GM21619 (cell line): Measurements from ENCODE around the gene LRRC61.
"Not testable (repeated sequence)": the region's sequence is repeated elsewhere in the genome, so short reads cannot be mapped to it uniquely, and the experiment has no call there.

Experiments used
- ATAC-seq: cut with Tn5 transposase; IDR thresholded peaks from one replicate; pipeline ENCODE4 v1.9.1; 2021; ENCODE audit not compliant: unreplicated experiment

The LRRC61 gene

GRCh38 chr7:150322833-150323681 lies at the start of gene LRRC61, which contains the start of gene ACTR3C:
LRRC61 (plus strand) TSS chr7:150323355; CDS start chr7:150336862, 13,507 bp downstream.
ACTR3C (minus strand) TSS chr7:150323545; CDS start chr7:150295296, 28,249 bp downstream.
- ATAC-seq: peak; percentile 57

GRCh38 chr7:150276132-150276695 lies 46.9 kb upstream of the LRRC61 start:
- not testable (repeated sequence) for ATAC-seq

- ATAC-seq: not testable (repeated sequence)
These were observed 44.8 kb upstream of the LRRC61 start for GRCh38 chr7:150278383-150278782.

- ATAC-seq: not testable (repeated sequence)
These were observed 41.3 kb upstream of the LRRC61 start for GRCh38 chr7:150281681-150282403.

- ATAC-seq: not testable (repeated sequence)
These were observed 40.0 kb upstream of the LRRC61 start for GRCh38 chr7:150283111-150283510.

GRCh38 chr7:150283608-150284007 lies 39.5 kb upstream of the LRRC61 start:
- not testable (repeated sequence) for ATAC-seq

GRCh38 chr7:150285849-150286754 lies 37.1 kb upstream of the LRRC61 start:
- peak; percentile 63 for ATAC-seq

- ATAC-seq: not testable (repeated sequence)
These were observed 35.3 kb upstream of the LRRC61 start for GRCh38 chr7:150287815-150288214.

- not testable (repeated sequence) for ATAC-seq
These were observed 34.3 kb upstream of the LRRC61 start for GRCh38 chr7:150288816-150289215.

GRCh38 chr7:150290317-150290716 lies 32.8 kb upstream of the LRRC61 start:
- not testable (repeated sequence) for ATAC-seq

- not testable (repeated sequence) for ATAC-seq
These were observed 28.1 kb upstream of the LRRC61 start for GRCh38 chr7:150295027-150295426.

GRCh38 chr7:150295614-150296013 lies 27.5 kb upstream of the LRRC61 start:
- ATAC-seq: not testable (repeated sequence)

GRCh38 chr7:150296802-150297201 lies 26.4 kb upstream of the LRRC61 start:
- ATAC-seq: not testable (repeated sequence)

- not testable (repeated sequence) for ATAC-seq
These were observed 25.2 kb upstream of the LRRC61 start for GRCh38 chr7:150297978-150298377.

- not testable (repeated sequence) for ATAC-seq
These were observed 20.2 kb upstream of the LRRC61 start for GRCh38 chr7:150302908-150303310.

- ATAC-seq: not testable (repeated sequence)
These were observed 18.5 kb upstream of the LRRC61 start for GRCh38 chr7:150304499-150305258.

- ATAC-seq: not testable (repeated sequence)
These were observed 17.8 kb upstream of the LRRC61 start for GRCh38 chr7:150305259-150305902.

- ATAC-seq: not testable (repeated sequence)
These were observed 17.3 kb upstream of the LRRC61 start for GRCh38 chr7:150305903-150306284.

GRCh38 chr7:150306377-150306776 lies 16.8 kb upstream of the LRRC61 start:
- ATAC-seq: not testable (repeated sequence)
